NCI-H1436 (cell line): Measurements from ENCODE around the gene TXNDC2.
"Not testable (repeated sequence)": the region's sequence is repeated elsewhere in the genome, so short reads cannot be mapped to it uniquely, and the experiment has no call there.

Source experiments
- DNase-seq: peaks from one replicate; lab custom pipeline; 2025; lab: John Stamatoyannopoulos, UW

TXNDC2 gene

DNA sequence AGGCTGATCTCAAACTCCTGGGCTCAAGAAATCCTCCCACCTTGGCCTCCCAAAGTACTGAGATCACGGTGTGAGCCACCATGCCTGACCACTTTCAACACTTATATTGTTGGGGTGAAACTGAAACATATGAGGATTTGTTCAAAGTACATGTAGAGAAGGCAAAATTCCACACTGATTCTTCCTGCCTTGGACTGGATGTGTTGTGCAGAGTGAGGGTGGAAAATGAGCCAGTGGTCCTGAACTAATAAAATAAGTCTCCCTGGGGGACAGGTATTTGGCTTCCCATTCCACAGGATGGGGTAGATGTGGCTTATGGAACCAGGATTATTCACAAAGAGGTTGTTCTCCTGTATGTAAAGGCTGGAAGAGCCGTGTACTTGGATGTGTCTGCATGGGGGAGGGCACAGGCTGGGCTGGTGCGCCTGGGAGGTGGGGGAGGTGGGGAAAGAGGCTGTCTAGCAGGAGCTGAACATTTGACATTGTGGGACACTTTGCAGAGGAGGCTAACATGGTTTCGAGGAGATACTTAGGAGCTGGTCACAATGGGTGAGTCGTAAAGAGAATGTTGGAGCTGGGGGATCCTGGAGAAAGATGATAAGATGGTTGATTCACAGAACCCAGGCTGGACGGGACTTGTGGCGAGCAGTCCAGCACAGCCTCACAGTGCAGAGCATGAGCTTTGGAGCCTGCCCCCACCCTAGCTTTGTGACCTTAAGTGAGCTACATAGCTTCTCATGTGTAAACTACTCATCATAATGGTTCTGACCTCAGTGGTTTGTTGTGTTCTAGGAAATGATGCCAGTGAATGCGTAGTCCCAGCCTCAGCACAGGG lies at the start of gene TXNDC2:
TXNDC2 (plus strand) TSS at position 804 of the 835 bp plus-strand sequence. CDS start 708 bp downstream, outside the sequence.
- no peak for DNase-seq

DNA sequence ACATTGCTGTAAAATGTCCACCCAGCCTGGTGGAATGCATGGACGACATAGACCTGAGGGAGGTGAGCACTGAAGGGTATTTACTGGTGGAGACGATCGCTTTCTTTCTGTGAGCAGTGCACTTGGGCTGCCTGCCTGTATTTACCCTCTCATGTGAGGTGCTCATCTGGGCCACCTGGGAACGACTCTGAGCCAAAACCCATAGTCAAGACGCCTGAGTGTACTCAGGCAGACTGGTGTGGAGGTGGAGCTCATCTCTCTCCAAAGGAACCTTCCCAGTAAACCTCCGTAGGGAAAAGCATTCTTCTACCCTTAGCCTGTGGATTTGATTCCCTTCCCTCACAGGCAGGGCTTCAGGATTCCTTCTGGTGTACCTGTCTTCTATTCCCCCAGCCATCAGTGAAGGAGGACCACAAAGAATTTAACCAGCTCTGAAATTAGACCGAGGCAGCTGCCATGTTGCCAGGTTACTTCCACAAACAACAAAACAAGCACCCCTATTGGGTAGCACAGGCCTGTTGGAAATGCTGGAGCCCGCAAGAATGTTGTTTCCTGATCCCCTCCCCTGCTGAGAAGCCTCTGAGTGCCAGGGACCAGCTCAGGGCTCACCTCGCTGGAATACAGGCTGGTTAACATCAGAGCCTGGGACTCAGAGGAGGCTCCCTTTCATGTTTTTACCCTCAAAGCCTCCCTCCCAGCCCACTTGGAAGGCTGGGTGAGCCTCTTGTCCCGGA lies 47.5 kb upstream of the TXNDC2 start:
- no peak for DNase-seq

DNA sequence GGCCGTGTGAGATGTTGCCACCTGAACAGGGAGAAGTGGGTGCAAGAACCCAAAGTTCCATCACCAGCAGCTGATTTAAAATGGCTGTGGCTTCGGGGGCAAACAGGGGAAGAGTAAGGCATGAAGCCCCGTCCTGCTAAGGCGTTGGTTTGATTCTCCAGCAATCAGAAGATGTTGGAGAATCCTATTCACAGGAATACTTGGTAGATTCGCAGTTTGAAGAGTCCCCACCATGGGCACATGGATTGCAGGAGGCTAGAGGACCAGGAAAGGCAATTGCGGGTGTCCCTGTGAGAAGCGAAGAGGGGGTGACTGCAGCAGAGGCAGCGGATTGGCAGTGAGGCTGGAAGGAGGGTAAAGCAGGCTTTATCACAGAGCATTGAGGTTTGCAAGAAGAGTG lies 46.6 kb upstream of the TXNDC2 start:
- DNase-seq = no peak

- DNase-seq = no peak
Observed at GRCh38 chr18:9839853-9840252, 45.9 kb upstream of the TXNDC2 start.

DNA sequence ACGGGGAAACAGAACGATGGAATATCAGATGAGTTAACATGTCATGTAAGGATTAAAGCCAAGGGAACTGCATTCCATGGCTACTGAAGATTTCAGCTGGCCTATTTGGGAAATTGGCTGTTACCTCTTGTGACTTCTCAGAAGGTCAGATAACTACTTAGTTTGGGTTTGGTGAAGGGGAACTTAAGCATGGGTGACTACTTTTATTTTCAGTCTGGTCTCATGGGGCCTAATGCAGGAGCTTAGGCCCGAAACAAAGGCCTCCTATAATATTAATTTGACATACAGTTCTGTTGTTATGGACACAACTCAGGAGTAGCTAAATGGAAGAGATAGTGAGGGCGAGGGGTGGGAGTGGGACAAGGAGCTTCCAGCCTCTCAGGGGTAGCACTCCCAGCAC lies 44.0 kb upstream of the TXNDC2 start:
- no peak for DNase-seq

GRCh38 chr18:9842448-9842847 lies 43.3 kb upstream of the TXNDC2 start:
- no peak for DNase-seq

DNA sequence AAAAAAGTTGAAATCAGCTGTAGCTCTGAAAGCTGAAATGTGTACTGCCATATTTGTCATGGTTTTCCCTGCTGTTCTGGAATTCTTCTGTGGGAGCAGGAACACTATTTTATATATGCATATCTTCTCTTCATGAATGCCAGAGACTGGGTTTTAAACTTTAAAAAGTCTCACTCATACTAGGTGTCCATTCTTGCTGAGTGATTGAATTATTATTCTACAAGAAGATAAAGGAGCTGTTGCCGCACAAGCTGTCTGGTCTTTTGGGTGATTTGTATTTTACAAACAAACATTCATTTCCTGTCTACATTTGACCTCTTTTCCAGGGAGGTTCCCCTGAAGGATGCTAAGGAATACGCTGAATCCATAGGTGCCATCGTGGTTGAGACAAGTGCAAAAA lies 40.5 kb upstream of the TXNDC2 start:
- DNase-seq = no peak

DNA sequence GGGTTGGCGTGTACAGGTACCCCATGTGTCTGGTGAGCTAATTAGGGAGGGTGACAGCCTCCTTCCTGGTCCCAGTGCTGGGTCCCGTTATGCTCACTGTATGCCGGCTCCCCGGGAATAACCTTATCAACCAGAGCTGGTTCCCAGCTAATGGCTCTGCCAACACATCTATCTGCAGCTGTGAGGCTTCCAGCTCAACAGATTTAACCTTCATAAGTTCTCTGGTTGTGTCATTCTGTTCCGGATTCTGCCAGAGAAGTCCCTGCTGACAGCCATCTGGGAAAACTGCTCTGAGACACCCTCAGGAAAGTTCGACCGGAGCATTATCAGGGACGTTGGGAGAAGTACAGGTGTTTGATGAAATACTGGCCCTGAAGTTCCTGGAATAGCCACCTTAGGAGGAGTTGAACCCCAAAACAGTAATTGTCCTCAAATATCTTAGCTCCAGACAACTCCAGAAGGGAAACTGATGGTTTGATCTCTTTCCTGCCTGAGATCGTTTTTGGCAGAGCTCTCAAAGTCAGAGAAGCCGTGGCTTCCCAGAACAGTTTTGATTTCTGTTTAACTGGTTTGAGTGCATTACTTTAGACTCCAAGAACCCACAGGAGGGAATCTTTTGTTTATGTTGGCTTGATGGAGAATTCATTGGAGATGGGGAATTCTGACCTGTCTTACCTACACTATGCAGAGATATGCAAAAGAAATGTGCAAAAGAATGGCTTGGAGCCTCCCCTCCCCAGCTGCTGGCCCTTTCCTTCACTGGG lies 39.4 kb upstream of the TXNDC2 start:
- no peak for DNase-seq

GRCh38 chr18:9848170-9848879 lies 37.4 kb upstream of the TXNDC2 start:
- no peak for DNase-seq

DNA sequence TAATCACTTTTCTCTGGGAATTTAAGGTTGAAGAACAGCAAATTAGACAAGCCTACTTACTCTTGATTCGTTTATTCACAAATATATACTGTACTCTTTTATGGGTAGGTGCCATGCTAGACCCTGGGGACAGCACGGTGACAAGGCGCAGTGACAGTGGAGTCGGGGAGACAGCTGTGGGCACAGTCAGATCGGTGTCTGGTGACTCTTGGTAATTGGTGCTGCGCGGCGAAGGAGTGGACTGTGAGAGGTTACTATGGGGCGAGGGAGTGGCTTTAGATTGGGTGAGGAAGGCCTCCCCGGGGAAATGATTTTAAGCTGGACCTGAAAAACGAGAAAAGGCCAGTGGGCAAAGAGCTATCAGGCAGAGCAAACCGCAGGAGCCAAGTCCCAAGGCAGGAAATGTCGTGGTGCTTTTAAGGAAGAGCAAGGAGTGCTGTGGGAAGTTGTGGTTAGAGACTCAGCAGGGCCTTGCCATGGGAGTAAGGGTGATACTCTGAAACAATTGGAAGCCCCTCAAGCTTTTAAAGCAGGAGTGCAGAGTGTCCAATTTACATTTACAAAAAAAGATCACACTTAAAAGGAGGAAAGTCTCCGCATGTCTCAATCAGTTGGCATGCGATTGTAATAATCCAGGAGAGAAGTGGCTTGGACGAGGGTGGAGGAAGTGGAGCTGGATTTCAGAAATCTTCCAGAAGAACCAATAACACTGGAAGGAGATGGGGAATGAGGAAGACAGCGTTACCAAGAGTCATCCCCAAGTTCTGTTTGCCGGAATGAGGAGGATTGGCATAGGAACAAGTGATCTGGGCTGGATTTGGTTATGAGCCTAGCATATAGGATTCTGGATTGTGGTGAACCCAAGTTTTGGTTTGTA lies 36.1 kb upstream of the TXNDC2 start:
- no peak for DNase-seq

- DNase-seq = no peak
Observed at GRCh38 chr18:9850309-9850708, 35.5 kb upstream of the TXNDC2 start.

GRCh38 chr18:9851511-9851910 lies 34.3 kb upstream of the TXNDC2 start:
- no peak for DNase-seq

DNA sequence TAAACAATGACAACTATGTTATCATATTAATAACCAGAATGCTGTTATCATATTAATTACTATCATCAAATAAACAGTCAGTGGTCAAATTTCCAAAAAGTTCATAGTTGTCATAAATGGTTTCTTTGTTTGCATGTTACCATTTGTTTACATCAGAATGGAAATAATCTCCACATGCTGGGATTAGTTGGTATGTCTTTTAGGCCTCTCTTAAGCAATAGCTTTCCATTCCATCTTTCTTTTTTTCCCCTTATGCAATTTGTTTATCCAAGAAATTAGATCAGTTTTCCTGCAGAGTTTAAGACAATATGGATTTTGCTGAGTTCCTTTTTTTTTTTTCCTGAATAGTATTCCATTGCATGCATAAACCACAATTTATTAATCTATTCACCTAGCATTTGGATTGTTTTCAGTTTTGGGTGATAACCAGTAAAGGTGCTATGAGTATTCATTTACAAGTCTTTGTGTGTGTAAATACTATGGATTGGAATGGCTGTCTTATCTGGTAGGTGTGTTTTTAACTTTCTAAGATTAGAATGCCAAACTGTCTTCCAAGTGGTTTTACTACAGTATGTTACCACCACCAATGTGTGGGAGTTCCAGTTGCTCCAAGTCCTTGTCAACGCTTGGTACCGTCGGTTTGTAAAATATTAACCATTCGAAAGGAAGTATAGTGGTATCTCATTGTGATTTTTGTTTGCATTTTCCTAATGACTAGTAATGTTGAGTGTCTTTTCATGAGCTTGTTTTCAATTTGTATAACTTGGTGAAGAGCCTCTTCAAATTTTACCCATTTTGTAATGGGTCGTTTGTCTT lies 33.3 kb upstream of the TXNDC2 start:
- DNase-seq = no peak

DNA sequence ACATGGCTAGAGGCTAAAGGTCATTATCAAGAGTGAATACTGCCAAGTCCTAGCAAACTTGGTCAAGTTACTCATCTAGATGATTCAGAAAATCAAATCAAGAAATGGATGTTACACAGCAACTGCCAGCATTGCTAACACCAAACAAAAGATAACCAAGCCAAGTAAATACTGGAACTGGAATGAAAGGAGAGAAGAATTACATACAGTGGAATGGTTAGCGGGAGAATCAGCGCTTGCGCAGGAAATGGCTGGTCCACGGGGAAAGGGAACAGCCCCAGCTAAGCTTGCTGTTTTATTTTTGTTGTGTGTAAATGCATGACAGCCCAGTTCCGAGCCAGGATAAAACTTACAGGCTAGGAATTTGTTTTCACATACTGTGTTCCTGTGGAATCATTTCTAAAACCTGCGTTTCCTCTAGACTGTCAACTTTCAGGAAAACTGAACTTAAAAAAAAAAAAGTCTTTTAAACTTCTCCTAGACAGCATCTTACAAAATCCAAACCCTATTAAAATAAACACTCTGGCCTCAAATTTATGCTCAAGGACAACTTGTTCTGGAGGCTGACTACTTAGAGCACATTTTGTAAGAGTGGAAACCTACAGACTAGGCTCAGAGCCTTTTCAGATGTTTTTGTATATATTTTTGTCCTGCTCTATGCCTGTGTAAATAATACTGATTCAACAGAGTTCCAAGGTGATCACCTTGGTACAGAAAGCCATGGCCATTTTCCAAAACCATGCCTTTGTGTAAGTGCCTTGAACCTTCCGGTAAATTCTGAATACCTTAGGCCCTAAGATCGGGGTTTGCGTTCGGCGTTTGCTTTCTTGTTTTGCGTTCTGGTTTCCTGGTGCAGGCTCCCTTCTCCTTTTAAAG lies 30.7 kb upstream of the TXNDC2 start:
- DNase-seq = no peak

- DNase-seq = no peak
Observed at GRCh38 chr18:9855681-9856080, 30.1 kb upstream of the TXNDC2 start.

GRCh38 chr18:9856092-9856491 lies 29.7 kb upstream of the TXNDC2 start:
- DNase-seq = no peak

DNA sequence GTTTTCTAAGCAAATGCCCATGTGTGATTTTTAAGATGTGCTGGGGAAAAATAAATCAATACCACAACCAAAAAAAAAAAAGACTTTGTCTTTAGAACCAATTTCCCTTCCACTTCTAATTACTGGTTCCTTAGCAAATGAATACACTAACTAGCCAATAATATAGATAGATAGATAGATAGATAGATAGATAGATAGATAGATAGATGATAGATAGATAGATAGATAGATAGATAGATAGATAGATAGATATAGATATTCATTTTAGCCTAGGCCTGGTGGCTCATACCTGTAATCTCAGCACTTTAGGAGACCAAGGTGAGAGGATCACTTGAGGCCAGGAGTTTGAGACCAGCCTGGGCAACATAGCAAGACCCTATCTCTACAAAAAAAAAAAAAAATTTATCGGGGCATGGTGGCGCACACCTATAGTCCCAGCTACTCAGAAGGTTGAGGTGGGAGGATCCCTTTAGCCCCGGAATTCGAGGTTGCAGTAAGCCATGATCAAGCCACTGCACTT lies 28.2 kb upstream of the TXNDC2 start:
- not testable (repeated sequence) for DNase-seq

GRCh38 chr18:9858642-9859041 lies 27.1 kb upstream of the TXNDC2 start:
- no peak for DNase-seq

DNA sequence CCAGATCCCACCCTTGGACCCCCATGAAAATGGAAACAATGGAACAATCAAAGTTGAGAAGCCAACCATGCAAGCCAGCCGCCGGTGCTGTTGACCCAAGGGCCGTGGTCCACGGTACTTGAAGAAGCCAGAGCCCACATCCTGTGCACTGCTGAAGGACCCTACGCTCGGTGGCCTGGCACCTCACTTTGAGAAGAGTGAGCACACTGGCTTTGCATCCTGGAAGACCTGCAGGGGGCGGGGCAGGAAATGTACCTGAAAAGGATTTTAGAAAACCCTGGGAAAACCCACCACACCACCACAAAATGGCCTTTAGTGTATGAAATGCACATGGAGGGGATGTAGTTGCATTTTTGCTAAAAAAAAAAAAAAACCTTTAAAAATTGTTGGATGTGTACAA lies 26.5 kb upstream of the TXNDC2 start:
- no peak for DNase-seq
